HepG2 (cell line): ENCODE measurements around the gene KCNK2. TPM values are rescaled to one million over a fixed set of nuclear protein-coding genes. Genes with fewer than 3 reads are reported as not detected.

Experiments used
- ATAC-seq: fragments of 200-7000 bp; cut with Tn5 transposase; 3 replicates; pipeline ENCODE4 v1.9.1; 2020; ENCODE audit warnings: mild to moderate bottlenecking, moderate library complexity
- BruUV-seq: library from RNA; stranded (reverse); fragments of 400-500 nt; replicated peaks from 2 replicates; lab custom pipeline; 2021; lab: Mats Ljungman, UMichigan
- CTCF ChIA-PET: fragments of 300-600 bp; formaldehyde crosslinking; extraction: SDS; loops from one replicate; lab custom pipeline; 2021; ENCODE audit warnings: low total read pairs, inconsistent platforms, low intra/inter-chr PET ratio; lab: Yijun Ruan, JAX
- POLR2A ChIA-PET: fragments of 350-600 bp; sonication (Branson Sonifier 250); formaldehyde crosslinking; loops from one replicate; lab custom pipeline; 2020; ENCODE audit warnings: antibody characterized with exemption, inconsistent platforms; lab: Yijun Ruan, JAX
- DNase-seq: peaks from one replicate; pipeline ENCODE4 v3.0.0-alpha.2; 2015; ENCODE audit warnings: low spot score
- FAIRE-seq: peaks from 3 replicates; lab custom pipeline; 2011; peaks lifted over from hg19 to GRCh38; lab: Jason Lieb, UNC
- H2AFZ ChIP-seq: one replicate; pipeline ENCODE4 v1.6.1; 2011; ENCODE audit warnings: low read length, inconsistent platforms
- H3K27ac ChIP-seq: fragments of 300-600 bp; 3 replicates; pipeline ENCODE4 v1.8.0; 2011; ENCODE audit warnings: mixed run types, mild to moderate bottlenecking, mixed read lengths, low read length, inconsistent platforms; ENCODE audit not compliant: insufficient read depth; ENCODE audit errors: extremely low read length
- H3K27me3 ChIP-seq, 2 experiments: fragments of 200-600 bp in 1 of 2; 2 replicates in 1 of 2; 3 replicates in 1 of 2; pipeline versions ENCODE4 v1.6.0 to v1.8.0; 2011; ENCODE audit warnings: low read length in 2 of 2, mild to moderate bottlenecking in 2 of 2, moderate library complexity in 2 of 2, inconsistent platforms in 1 of 2; ENCODE audit not compliant: insufficient read depth in 2 of 2, control insufficient read depth in 1 of 2
- H3K36me3 ChIP-seq, 2 experiments: fragments of 200-600 bp in 1 of 2; replicated peaks in 1 of 2; 2 replicates in 1 of 2; 3 replicates in 1 of 2; pipeline versions ENCODE4 v1.5.1 to v1.8.0; 2011; ENCODE audit warnings: low read length in 2 of 2, inconsistent platforms in 1 of 2; ENCODE audit not compliant: insufficient read depth in 2 of 2, control insufficient read depth in 1 of 2
- H3K4me1 ChIP-seq: 2 replicates; pipeline ENCODE4 v1.5.1; 2012; ENCODE audit warnings: low read length, inconsistent platforms; ENCODE audit not compliant: insufficient read depth
- H3K4me2 ChIP-seq: 2 replicates; pipeline ENCODE4 v1.6.0; 2011; ENCODE audit warnings: low read depth, low read length, inconsistent platforms
- H3K4me3 ChIP-seq, 3 experiments: fragments of 200-600 bp in 1 of 3; sonication (generic), shearing (Covaris generic) in 1 of 3; replicated peaks in 1 of 3; 2 replicates each; pipeline ENCODE4 v1.5.1; 2011 to 2016; ENCODE audit warnings: low read length in 3 of 3, inconsistent platforms in 2 of 3, low read depth in 2 of 3, mild to moderate bottlenecking in 2 of 3, control low read depth in 1 of 3, mixed read lengths in 1 of 3; ENCODE audit not compliant: insufficient read depth in 1 of 3
- H3K79me2 ChIP-seq: one replicate; pipeline ENCODE4 v1.6.1; 2011; ENCODE audit warnings: low read length, inconsistent platforms; ENCODE audit not compliant: insufficient read depth
- H3K9ac ChIP-seq: 2 replicates; pipeline ENCODE4 v1.6.0; 2011; ENCODE audit warnings: mild to moderate bottlenecking, low read depth, low read length, inconsistent platforms; ENCODE audit not compliant: insufficient read depth
- H3K9me3 ChIP-seq: 2 replicates; pipeline ENCODE4 v1.5.1; 2012; ENCODE audit warnings: mild to moderate bottlenecking, low read length
- H4K20me1 ChIP-seq: 2 replicates; pipeline ENCODE4 v1.6.0; 2011; ENCODE audit warnings: inconsistent platforms, mild to moderate bottlenecking, low read length, moderate library complexity; ENCODE audit not compliant: insufficient read depth
- ADNP ChIP-seq: sonication (generic); formaldehyde crosslinking; IDR thresholded peaks from 2 replicates; pipeline ENCODE4 v1.4.0; 2020; ENCODE audit warnings: missing genetic modification reagents
- CBX5 ChIP-seq: sonication (generic); formaldehyde crosslinking; IDR thresholded peaks from 2 replicates; pipeline ENCODE4 v1.4.0; 2020; ENCODE audit warnings: missing genetic modification reagents, borderline replicate concordance
- FOSL1 ChIP-seq: sonication (generic); formaldehyde crosslinking; IDR thresholded peaks from 2 replicates; pipeline ENCODE4 v1.9.0; 2021; ENCODE audit warnings: missing genetic modification reagents, borderline replicate concordance
- HIVEP1 ChIP-seq: sonication (generic); formaldehyde crosslinking; IDR thresholded peaks from 2 replicates; pipeline ENCODE4 v1.4.0; 2020; ENCODE audit warnings: mild to moderate bottlenecking, missing genetic modification reagents
- HNF1A ChIP-seq, 2 experiments: sonication (generic) in 1 of 2; formaldehyde crosslinking in 1 of 2; IDR thresholded peaks; 2 replicates each; pipeline versions ENCODE4 v1.4.0 to v1.6.1; 2016 to 2020; ENCODE audit warnings: borderline replicate concordance in 1 of 2, low read depth in 1 of 2, mild to moderate bottlenecking in 1 of 2, missing genetic modification reagents in 1 of 2
- JUNB ChIP-seq: sonication (generic); formaldehyde crosslinking; IDR thresholded peaks from 2 replicates; pipeline ENCODE4 v1.8.0; 2022; ENCODE audit warnings: missing genetic modification reagents, mild to moderate bottlenecking, borderline replicate concordance
- JUND ChIP-seq: sonication (generic); formaldehyde crosslinking; IDR thresholded peaks from 2 replicates; pipeline ENCODE4 v1.8.0; 2022; ENCODE audit warnings: mild to moderate bottlenecking, missing genetic modification reagents
- KDM2A ChIP-seq: sonication (generic); formaldehyde crosslinking; IDR thresholded peaks from 2 replicates; pipeline ENCODE4 v1.4.0; 2020; ENCODE audit warnings: low read depth, missing genetic modification reagents, borderline replicate concordance
- SMAD9 ChIP-seq: sonication (generic); formaldehyde crosslinking; IDR thresholded peaks from 2 replicates; pipeline ENCODE4 v1.5.1; 2020; ENCODE audit warnings: mild to moderate bottlenecking, missing genetic modification reagents
- ZBTB21 ChIP-seq: sonication (generic); formaldehyde crosslinking; IDR thresholded peaks from 2 replicates; pipeline ENCODE4 v1.4.0; 2020; ENCODE audit warnings: missing genetic modification reagents
- ZNF232 ChIP-seq: sonication (generic); formaldehyde crosslinking; IDR thresholded peaks from 2 replicates; pipeline ENCODE4 v1.4.0; 2020; ENCODE audit warnings: missing genetic modification reagents, borderline replicate concordance
- ZNF660 ChIP-seq: sonication (generic); formaldehyde crosslinking; IDR thresholded peaks from 2 replicates; pipeline ENCODE4 v1.5.1; 2020; ENCODE audit warnings: mild to moderate bottlenecking, low read depth, missing genetic modification reagents, borderline replicate concordance
- ZNF703 ChIP-seq: sonication (generic); formaldehyde crosslinking; IDR thresholded peaks from 2 replicates; pipeline ENCODE4 v1.5.1; 2020; ENCODE audit warnings: missing genetic modification reagents, mild to moderate bottlenecking, moderate library complexity, borderline replicate concordance
- WGBS: methylation state at CpG from one replicate; pipeline ENCODE4 v1.1.6; 2017; ENCODE audit warnings: low lambda C conversion rate; 5-methylcytosine and 5-hydroxymethylcytosine counted together
- in situ Hi-C: cut with HindIII; loops from 2 replicates; pipeline ENCODE4 v1.10.0; 2017; ENCODE audit warnings: low pct_unique_long_range_greater_than_20kb; ENCODE audit not compliant: extremely low pct_ligation_motif_present
- intact Hi-C: fragments of 100-400 bp; cut with micrococcal nuclease; formaldehyde crosslinking; loops from one replicate; pipeline ENCODE4 v1.10.0; 2022; ENCODE audit not compliant: unreplicated experiment
- polyA plus RNA-seq, 8 experiments: library from polyadenylated mRNA; depleted of rRNA in 3 of 8; stranded (reverse) in 7 of 8; unstranded in 1 of 8; fragments of >200 nt; fragmentation: Illumina TruSeq in 4 of 8; extraction: Trizol in 4 of 8; gene quantifications; 2 replicates each; pipeline versions ENCODE4 v1.2.1 to v1.2.3, GENCODE V29; 2011 to 2016; ENCODE audit warnings: low read depth in 4 of 8, missing spikeins in 1 of 8, mixed read lengths in 1 of 8; ENCODE audit not compliant: insufficient read depth in 1 of 8
- total RNA-seq, 5 experiments: library from RNA; depleted of rRNA; stranded (reverse); fragments of >200 nt; fragmentation: Illumina TruSeq; extraction: Trizol; gene quantifications; 2 replicates each; pipeline ENCODE4 v1.2.3, GENCODE V29; 2016; ENCODE audit warnings: low read depth in 1 of 5

Gene KCNK2
- total and polyA plus RNA-seq, 2 of the 13 experiments (the other 11 are each of a cell fraction or from before 2014, with no cell fraction given): not detected

GRCh38 chr1:215059947-215060346 is 22.6 kb upstream of the KCNK2 start:
- no peak for ATAC-seq
- 34% methylated on average over 8 of the region's 8 CpGs for WGBS
- Histone ChIP-seq H2AFZ (no peak overlapping the region), H4K20me1 (no peaks in the 10 kb centered on the region; the same call in 1 of the 2 replicates), H3K4me1 (no peaks in the 10 kb centered on the region), H3K9me3 (no peaks in the 10 kb centered on the region), H3K9ac (no peak overlapping the region), H3K4me2 (no peak overlapping the region), H3K36me3 (no peaks in the 10 kb centered on the region), H3K27ac (no peak overlapping the region), H3K79me2 (no peaks in the 10 kb centered on the region), H3K27me3 (peaks cover 0 to 3% of the 10 kb centered on the region in 2 experiments; a peak in 1 of 5 replicates), H3K4me3 (no peak overlapping the region)
- in situ Hi-C loops (no loop called here), intact Hi-C loops (no loop called here)
- ChIA-PET POLR2A (no interaction called here), CTCF (no interaction called here)
- no peak for DNase-seq
- TF ChIP-seq SMAD9 (CRISPR knock-in tag): no peak
- no peak for TF ChIP-seq ZBTB21 (CRISPR knock-in tag)
- no peak for TF ChIP-seq CBX5 (CRISPR knock-in tag)
- TF ChIP-seq ZNF660 (CRISPR knock-in tag): no peak
- TF ChIP-seq JUND (CRISPR knock-in tag): no peak
- no peak for TF ChIP-seq KDM2A
- TF ChIP-seq ZNF703 (CRISPR knock-in tag): no peak
- TF ChIP-seq FOSL1: no peak
- no peak for TF ChIP-seq ADNP
- TF ChIP-seq HIVEP1 (CRISPR knock-in tag): no peak
- no peak for TF ChIP-seq ZNF232 (CRISPR knock-in tag)
- no peak for TF ChIP-seq JUNB
- no peak for TF ChIP-seq HNF1A (IDR thresholded peaks at IDR 0.05; ENCODE audit: low read depth)
- TF ChIP-seq HNF1A (CRISPR knock-in tag; IDR thresholded peaks at IDR 0.05; ENCODE audit: borderline replicate concordance): no peak
- no peak for FAIRE-seq
- no TSS peak for BruUV-seq
